NCI-H446 (cell line): Measurements from ENCODE around the gene TAGAP.

Experiments
- DNase-seq, 2 experiments: peaks; one replicate each; lab custom pipeline; 2025; lab: John Stamatoyannopoulos, UW

TAGAP gene

GRCh38 chr6:159044899-159045727, at the start of gene TAGAP:
Gene TAGAP, minus strand, starts transcription at chr6:159044991. Its CDS starts 845 bp downstream, at chr6:159044146.
- DNase-seq, result no peak

GRCh38 chr6:159093609-159094443, 49.0 kb upstream of the TAGAP start:
- no peak for DNase-seq

- no peak for DNase-seq
These were observed 47.8 kb upstream of the TAGAP start for GRCh38 chr6:159092631-159093030.

GRCh38 chr6:159090530-159091480, 46.0 kb upstream of the TAGAP start:
- DNase-seq, result peak; percentile 52 to 84

GRCh38 chr6:159089909-159090308, 45.1 kb upstream of the TAGAP start:
- no peak for DNase-seq

- no peak for DNase-seq
These were observed 44.7 kb upstream of the TAGAP start for GRCh38 chr6:159089443-159089842.

GRCh38 chr6:159086033-159086618, 41.3 kb upstream of the TAGAP start:
- DNase-seq, result no peak

- DNase-seq, result no peak
These were observed 40.7 kb upstream of the TAGAP start for GRCh38 chr6:159085396-159085895.

- DNase-seq, result no peak
These were observed 39.8 kb upstream of the TAGAP start for GRCh38 chr6:159084493-159085091.

GRCh38 chr6:159083146-159083545, 38.4 kb upstream of the TAGAP start:
- DNase-seq, result no peak

GRCh38 chr6:159082039-159082815, 37.4 kb upstream of the TAGAP start:
- DNase-seq, result no peak

GRCh38 chr6:159080217-159080976, 35.6 kb upstream of the TAGAP start:
- DNase-seq, result no peak

- no peak for DNase-seq
These were observed 34.6 kb upstream of the TAGAP start for GRCh38 chr6:159079367-159079766.

GRCh38 chr6:159077123-159077522, 32.3 kb upstream of the TAGAP start:
- no peak for DNase-seq

GRCh38 chr6:159075506-159076228, 30.9 kb upstream of the TAGAP start:
- DNase-seq, result peak in 1 of 2 experiments; percentile 17

- peak in 1 of 2 experiments; percentile 1 for DNase-seq
These were observed 30.1 kb upstream of the TAGAP start for GRCh38 chr6:159074876-159075275.

GRCh38 chr6:159074120-159074684, 29.4 kb upstream of the TAGAP start:
- DNase-seq, result no peak
